K562 (cell line): ENCODE results near the gene NUTF2. TPM values are rescaled to one million over a fixed set of nuclear protein-coding genes. Genes with fewer than 3 reads are reported as not detected.

Experiments used
- ATAC-seq: fragments of 200-7000 bp; cut with Tn5 transposase; 3 replicates; pipeline ENCODE4 v1.9.1; 2020; ENCODE audit warnings: moderate library complexity
- BruUV-seq: library from RNA; stranded (reverse); fragments of 400-500 nt; replicated peaks from 2 replicates; lab custom pipeline; 2021; lab: Mats Ljungman, UMichigan
- CTCF ChIA-PET: fragments of 300-600 bp; formaldehyde crosslinking; extraction: SDS; loops from one replicate; lab custom pipeline; 2021; ENCODE audit warnings: low intra/inter-chr PET ratio; lab: Yijun Ruan, JAX
- POLR2A ChIA-PET: fragments of 300-600, 350-650 bp; sonication (Branson Sonifier 250); formaldehyde crosslinking; extraction: SDS; loops from one replicate; lab custom pipeline; 2021; ENCODE audit warnings: antibody characterized with exemption, inconsistent platforms; lab: Yijun Ruan, JAX
- DNase-seq, 4 experiments: peaks; one replicate each; pipeline versions ENCODE4 v3.0.0 to v3.0.0-alpha.2; 2011 to 2018; ENCODE audit warnings: low spot score in 3 of 4, mixed read lengths in 3 of 4; ENCODE audit errors: extremely low read depth in 1 of 4
- FAIRE-seq: peaks from 2 replicates; lab custom pipeline; 2011; peaks lifted over from hg19 to GRCh38; lab: Jason Lieb, UNC
- H2AFZ ChIP-seq: 2 replicates; pipeline ENCODE4 v1.6.0; 2011; ENCODE audit warnings: low read depth, low read length, control low read depth, inconsistent platforms
- H3K27ac ChIP-seq: fragments of 200-600 bp; 3 replicates; pipeline ENCODE4 v1.8.0; 2011; ENCODE audit warnings: low read depth, mild to moderate bottlenecking, control low read depth, inconsistent platforms, low read length, moderate library complexity, mixed read lengths; ENCODE audit errors: extremely low read depth
- H3K27me3 ChIP-seq, 2 experiments: fragments of 300-600 bp in 1 of 2; 2 replicates in 1 of 2; 3 replicates in 1 of 2; pipeline versions ENCODE4 v1.6.0 to v1.8.0; 2011; ENCODE audit warnings: inconsistent platforms in 2 of 2, low read length in 2 of 2, mild to moderate bottlenecking in 1 of 2, mixed read lengths in 1 of 2, moderate library complexity in 1 of 2; ENCODE audit not compliant: control insufficient read depth in 2 of 2, insufficient read depth in 2 of 2
- H3K36me3 ChIP-seq: fragments of 300-600 bp; 3 replicates; pipeline ENCODE4 v1.8.0; 2011; ENCODE audit warnings: mild to moderate bottlenecking, low read length, inconsistent platforms; ENCODE audit not compliant: control insufficient read depth, insufficient read depth
- H3K4me1 ChIP-seq, 2 experiments: fragments of 200-600 bp in 1 of 2; replicated peaks in 1 of 2; 2 replicates in 1 of 2; 3 replicates in 1 of 2; pipeline versions ENCODE4 v1.5.1 to v1.8.0; 2011; ENCODE audit warnings: inconsistent platforms in 2 of 2, low read length in 2 of 2, mild to moderate bottlenecking in 1 of 2, mixed read lengths in 1 of 2, moderate library complexity in 1 of 2; ENCODE audit not compliant: control insufficient read depth in 2 of 2, insufficient read depth in 2 of 2
- H3K4me2 ChIP-seq: 2 replicates; pipeline ENCODE4 v1.6.1; 2011; ENCODE audit warnings: low read length, control low read depth, inconsistent platforms, mixed read lengths; ENCODE audit not compliant: insufficient read depth
- H3K4me3 ChIP-seq: fragments of 200-600 bp; sonication (generic), shearing (Covaris generic); 2 replicates; pipeline ENCODE4 v1.5.1; 2016; ENCODE audit warnings: control low read depth, inconsistent platforms
- H3K79me2 ChIP-seq: fragments of 200-600 bp; 3 replicates; pipeline ENCODE4 v1.8.0; 2011; ENCODE audit warnings: low read length, inconsistent platforms; ENCODE audit not compliant: control insufficient read depth, insufficient read depth
- H3K9ac ChIP-seq, 2 experiments: 2 replicates each; pipeline versions ENCODE4 v1.6.0 to v1.6.1; 2011; ENCODE audit warnings: low read depth in 2 of 2, low read length in 2 of 2, control low read depth in 1 of 2, inconsistent platforms in 1 of 2, mild to moderate bottlenecking in 1 of 2, mixed read lengths in 1 of 2; ENCODE audit not compliant: insufficient read depth in 1 of 2
- H3K9me1 ChIP-seq: one replicate; pipeline ENCODE4 v1.6.0; 2011; ENCODE audit warnings: inconsistent platforms, mild to moderate bottlenecking, low read length, moderate library complexity; ENCODE audit not compliant: control insufficient read depth, insufficient read depth
- H3K9me3 ChIP-seq: replicated peaks from 2 replicates; pipeline ENCODE4 v1.5.1; 2011; ENCODE audit warnings: low read depth, low read length, inconsistent platforms; ENCODE audit not compliant: control insufficient read depth, insufficient read depth
- H4K20me1 ChIP-seq: replicated peaks from 2 replicates; pipeline ENCODE4 v1.6.1; 2011; ENCODE audit warnings: low read length, inconsistent platforms, mixed read lengths; ENCODE audit not compliant: control insufficient read depth, insufficient read depth
- ATF1 ChIP-seq, 2 experiments: fragments of 450-650 bp in 1 of 2; IDR thresholded peaks; 2 replicates each; pipeline ENCODE4 v1.6.1; 2016; ENCODE audit warnings: missing compliant biosample characterization in 1 of 2, missing genetic modification characterization in 1 of 2
- FOXJ3 ChIP-seq: sonication (generic); formaldehyde crosslinking; IDR thresholded peaks from 2 replicates; pipeline ENCODE4 v1.4.0; 2020; ENCODE audit warnings: mild to moderate bottlenecking, missing genetic modification reagents
- FOXK2 ChIP-seq, 2 experiments: fragments of 450-650 bp; IDR thresholded peaks in 1 of 2; conservative IDR thresholded peaks in 1 of 2; 2 replicates each; pipeline ENCODE4 v1.6.1; 2016; ENCODE audit warnings: low read depth in 2 of 2, mild to moderate bottlenecking in 1 of 2
- NFIC ChIP-seq: fragments of 450-650 bp; IDR thresholded peaks from 2 replicates; pipeline ENCODE4 v1.6.1; 2017; ENCODE audit warnings: mild to moderate bottlenecking, inconsistent platforms
- ZNF121 ChIP-seq: sonication (generic); formaldehyde crosslinking; conservative IDR thresholded peaks from 2 replicates; pipeline ENCODE4 v1.8.0; 2022; ENCODE audit warnings: missing genetic modification reagents
- ZNF175 ChIP-seq: fragments of 200-800 bp; sonication (Bioruptor generic); IDR thresholded peaks from 2 replicates; pipeline ENCODE4 v1.6.1; 2016; ENCODE audit warnings: low read depth, mild to moderate bottlenecking, missing genetic modification characterization, missing compliant biosample characterization
- ZNF277 ChIP-seq: fragments of 250-450 bp; sonication (Bioruptor Pico); IDR thresholded peaks from 2 replicates; pipeline ENCODE4 v1.8.0; 2022; ENCODE audit warnings: inconsistent platforms, mild to moderate bottlenecking, moderate library complexity, borderline replicate concordance
- WGBS: fragments of 100-300 bp; shearing (Covaris generic); methylation state at CpG from one replicate; pipeline ENCODE4 v1.1.6; 2016; ENCODE audit warnings: low coverage, mixed read lengths; ENCODE audit not compliant: insufficient coverage; ENCODE audit errors: missing lambda C conversion rate; 5-methylcytosine and 5-hydroxymethylcytosine counted together
- in situ Hi-C: fragments of 300-500 bp; cut with MboI; formaldehyde crosslinking; loops from 4 replicates; pipeline ENCODE4 v1.15.0; 2018; ENCODE audit warnings: inconsistent platforms, mixed read lengths
- intact Hi-C: fragments of 100-400 bp; cut with micrococcal nuclease; formaldehyde crosslinking; loops from 2 replicates; pipeline ENCODE4 v1.14.2; 2022
- polyA plus RNA-seq, 8 experiments: library from polyadenylated mRNA; depleted of rRNA in 4 of 8; stranded (reverse) in 5 of 8; unstranded in 3 of 8; fragments of >200 nt; fragmentation: Nextera tagmentation in 2 of 8; fragmentation: Illumina TruSeq in 1 of 8; extraction: Ambion mirVana in 2 of 8; extraction: Trizol in 1 of 8; gene quantifications; 2 replicates each; pipeline versions ENCODE4 v1.2.1 to v1.2.3, GENCODE V29; 2011 to 2014; ENCODE audit warnings: inconsistent platforms in 1 of 8, missing spikeins in 1 of 8
- total RNA-seq, 7 experiments: library from RNA; depleted of rRNA in 6 of 7; stranded (reverse); fragments of >200 nt in 6 of 7; fragmentation: Illumina TruSeq in 2 of 7; extraction: Trizol in 2 of 7; gene quantifications; 2 replicates each; pipeline versions ENCODE4 v1.2.1 to v1.2.3, GENCODE V29; 2011 to 2021; ENCODE audit warnings: low replicate concordance in 1 of 7

Gene NUTF2
- total and polyA plus RNA-seq, 9 of the 15 experiments (the other 6 are each of a cell fraction or from before 2014, with no cell fraction given) = 106 to 248 (median 147) TPM

DNA sequence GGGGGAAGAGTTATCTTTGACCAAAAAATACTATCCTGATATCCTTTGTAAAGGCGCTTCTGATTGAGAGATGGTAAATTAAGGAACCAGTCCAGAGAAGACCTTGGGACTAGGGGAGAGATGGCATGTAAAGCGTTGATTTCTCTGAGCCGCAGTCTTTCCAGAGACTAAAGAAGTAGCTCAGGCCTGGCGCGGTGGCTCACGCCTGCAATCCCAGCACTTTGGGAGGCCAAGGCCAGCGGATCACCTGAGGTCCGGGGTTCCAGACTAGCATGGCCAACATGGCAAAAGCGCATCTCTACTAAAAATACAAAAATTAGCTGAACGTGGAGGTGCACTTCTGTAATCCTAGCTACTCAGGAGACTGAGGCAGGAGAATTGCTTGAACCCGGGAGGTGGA, 1.4 kb downstream of the NUTF2 start (continued):
- TF ChIP-seq ZNF277 (no peak), FOXK2 (conservative IDR thresholded peaks at IDR 0.05 in 1 of 2, IDR thresholded peaks at IDR 0.05 in 1 of 2; ENCODE audit: low read depth in 2 of 2) (no peak), ATF1 (CRISPR knock-in tag; IDR thresholded peaks at IDR 0.05) (no peak), ATF1 (tag; IDR thresholded peaks at IDR 0.05) (no peak), FOXJ3 (no peak), NFIC (no peak)
- TF ChIP-seq, all 486 proteins: peak for 0

DNA sequence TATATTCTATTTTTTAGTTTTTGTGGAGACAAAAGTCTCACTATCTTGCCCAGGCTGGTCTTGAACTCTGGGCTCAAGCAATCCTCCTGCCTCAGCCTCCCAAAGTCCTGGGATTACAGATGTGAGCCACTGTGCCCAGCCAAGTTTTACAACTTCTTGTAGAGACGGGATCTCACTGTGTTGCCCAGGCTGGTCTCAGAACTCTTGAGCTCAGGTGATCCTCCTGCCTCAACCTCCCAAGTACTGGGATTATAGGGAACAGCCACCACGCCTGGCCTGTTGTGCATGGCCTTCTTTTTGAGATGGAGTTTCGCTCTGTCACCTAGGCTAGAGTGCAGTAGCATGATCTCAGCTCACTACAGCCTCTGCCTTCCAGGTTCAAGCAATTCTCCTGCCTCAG, 6.9 kb downstream of the NUTF2 start:
- H3K27me3 ChIP-seq = no peaks in the 10 kb centered on the region
- in situ Hi-C loops = no loop called here
- H3K4me1 ChIP-seq = peaks cover 8 to 20% of the 10 kb centered on the region in 2 experiments
- no peak overlapping the region for H2AFZ ChIP-seq
- ChIA-PET POLR2A (interaction anchor here (0.8 kb wide), 1 partner anchor 10 kb away, joined by 3 read pairs; no protein-coding TSS in a partner anchor), CTCF (no interaction called here)
- no TSS peak for BruUV-seq
- no peak overlapping the region for H3K9ac ChIP-seq
- H3K4me3 ChIP-seq = no peak overlapping the region
- peaks cover 89% of the 10 kb centered on the region for H3K79me2 ChIP-seq
- no peaks in the 10 kb centered on the region for H3K9me3 ChIP-seq
- intact Hi-C loops = no loop called here
- peaks cover 25% of the 10 kb centered on the region for H4K20me1 ChIP-seq
- no peak overlapping the region; the same call in 2 of the 3 replicates for H3K27ac ChIP-seq
- no peak overlapping the region for H3K4me2 ChIP-seq
- H3K36me3 ChIP-seq = peaks cover 52% of the 10 kb centered on the region
- no peak for TF ChIP-seq ZNF175 (CRISPR knock-in tag)
- TF ChIP-seq ZNF121 (CRISPR knock-in tag) = peak; percentile 53; the same call in 1 of the 2 replicates
- FAIRE-seq (no peak), DNase-seq (no peak), ATAC-seq (no peak)
- H3K9me1 ChIP-seq = peaks cover 11% of the 10 kb centered on the region
- WGBS = 95% methylated on average over 3 of the region's 3 CpGs
